ENCODE measurements around the gene ATP2B3.

DNA sequence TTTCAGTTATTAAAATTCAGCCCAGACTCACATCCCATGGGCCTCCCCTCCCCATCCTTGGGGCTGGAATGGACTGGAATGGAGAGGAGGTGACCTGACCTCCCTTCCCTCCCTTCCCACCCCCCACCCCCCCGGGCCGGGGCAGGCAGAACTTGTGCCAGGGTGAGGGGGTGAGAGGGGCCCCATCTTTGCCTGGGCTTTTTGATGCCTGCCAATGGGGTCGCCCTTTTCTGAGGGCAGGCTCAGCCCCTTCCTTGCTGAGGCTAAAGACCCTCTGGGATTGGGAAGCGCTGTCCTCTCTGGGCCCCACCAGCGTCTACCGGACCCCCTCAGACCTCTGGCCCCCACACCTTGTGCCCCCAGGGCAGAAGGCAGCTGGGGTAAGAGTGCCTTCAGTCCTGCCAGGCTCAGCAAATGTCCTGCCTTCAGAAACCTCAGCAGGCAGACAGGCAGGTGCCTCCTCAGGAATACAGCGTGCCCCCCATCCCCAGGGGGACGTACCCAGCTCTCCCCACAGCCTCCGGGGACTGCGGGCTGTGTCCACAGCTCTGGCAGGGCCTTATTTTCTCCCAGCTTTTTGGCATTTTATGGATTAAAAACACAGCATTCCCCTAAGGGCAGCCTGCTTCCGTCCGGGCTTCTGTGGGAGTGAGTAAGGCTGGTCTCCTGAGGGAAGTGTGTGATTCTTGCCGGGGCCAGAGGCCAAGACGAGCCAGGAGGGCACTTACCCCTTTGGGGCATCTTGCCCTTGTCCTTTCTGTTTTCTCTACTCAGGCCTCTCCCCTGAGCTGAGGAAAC, 94.1 kb downstream of the ATP2B3 start:
- TF ChIP-seq, protein P1, sequence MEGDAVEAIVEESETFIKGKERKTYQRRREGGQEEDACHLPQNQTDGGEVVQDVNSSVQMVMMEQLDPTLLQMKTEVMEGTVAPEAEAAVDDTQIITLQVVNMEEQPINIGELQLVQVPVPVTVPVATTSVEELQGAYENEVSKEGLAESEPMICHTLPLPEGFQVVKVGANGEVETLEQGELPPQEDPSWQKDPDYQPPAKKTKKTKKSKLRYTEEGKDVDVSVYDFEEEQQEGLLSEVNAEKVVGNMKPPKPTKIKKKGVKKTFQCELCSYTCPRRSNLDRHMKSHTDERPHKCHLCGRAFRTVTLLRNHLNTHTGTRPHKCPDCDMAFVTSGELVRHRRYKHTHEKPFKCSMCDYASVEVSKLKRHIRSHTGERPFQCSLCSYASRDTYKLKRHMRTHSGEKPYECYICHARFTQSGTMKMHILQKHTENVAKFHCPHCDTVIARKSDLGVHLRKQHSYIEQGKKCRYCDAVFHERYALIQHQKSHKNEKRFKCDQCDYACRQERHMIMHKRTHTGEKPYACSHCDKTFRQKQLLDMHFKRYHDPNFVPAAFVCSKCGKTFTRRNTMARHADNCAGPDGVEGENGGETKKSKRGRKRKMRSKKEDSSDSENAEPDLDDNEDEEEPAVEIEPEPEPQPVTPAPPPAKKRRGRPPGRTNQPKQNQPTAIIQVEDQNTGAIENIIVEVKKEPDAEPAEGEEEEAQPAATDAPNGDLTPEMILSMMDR (conservative IDR thresholded peaks at IDR 0.05; ENCODE audit: low read depth in 2 of 2), result no peak
- TF ChIP-seq EZH2 (IDR thresholded peaks at IDR 0.05; ENCODE audit: low read depth, unreplicated experiment) (no peak), POLR2AphosphoS5 (IDR thresholded peaks at IDR 0.05; ENCODE audit: low read depth) (no peak)

All from GM23338 (cell line).